NT2/D1 (cell line): ENCODE results near the gene TENM4.

ENCODE experiments used
- YY1 ChIP-seq: IDR thresholded peaks from 2 replicates; pipeline ENCODE4 v1.6.1; 2011; ENCODE audit not compliant: insufficient read length, insufficient read depth
- ZNF274 ChIP-seq: IDR thresholded peaks from 2 replicates; pipeline ENCODE4 v1.6.1; 2011; ENCODE audit warnings: mild to moderate bottlenecking, low read depth, low read length

GRCh38 chr11:79397252-79397651, 43.6 kb downstream of the TENM4 start:
- no peak for TF ChIP-seq YY1
- no peak for TF ChIP-seq ZNF274
